NB4 (cell line): ENCODE measurements around the gene CLINT1.

Experiments
- MYC ChIP-seq: IDR thresholded peaks from 2 replicates; pipeline ENCODE4 v1.6.1; 2011; ENCODE audit warnings: low read depth, low read length
- POLR2A ChIP-seq: IDR thresholded peaks from 2 replicates; pipeline ENCODE4 v1.6.1; 2011; ENCODE audit warnings: mild to moderate bottlenecking; ENCODE audit not compliant: insufficient read length; ENCODE audit errors: extremely low read depth
- TF ChIP-seq, protein P1 (sequence below): IDR thresholded peaks from one replicate; pipeline ENCODE4 v1.5.1; 2012; ENCODE audit warnings: low read depth, low read length

DNA sequence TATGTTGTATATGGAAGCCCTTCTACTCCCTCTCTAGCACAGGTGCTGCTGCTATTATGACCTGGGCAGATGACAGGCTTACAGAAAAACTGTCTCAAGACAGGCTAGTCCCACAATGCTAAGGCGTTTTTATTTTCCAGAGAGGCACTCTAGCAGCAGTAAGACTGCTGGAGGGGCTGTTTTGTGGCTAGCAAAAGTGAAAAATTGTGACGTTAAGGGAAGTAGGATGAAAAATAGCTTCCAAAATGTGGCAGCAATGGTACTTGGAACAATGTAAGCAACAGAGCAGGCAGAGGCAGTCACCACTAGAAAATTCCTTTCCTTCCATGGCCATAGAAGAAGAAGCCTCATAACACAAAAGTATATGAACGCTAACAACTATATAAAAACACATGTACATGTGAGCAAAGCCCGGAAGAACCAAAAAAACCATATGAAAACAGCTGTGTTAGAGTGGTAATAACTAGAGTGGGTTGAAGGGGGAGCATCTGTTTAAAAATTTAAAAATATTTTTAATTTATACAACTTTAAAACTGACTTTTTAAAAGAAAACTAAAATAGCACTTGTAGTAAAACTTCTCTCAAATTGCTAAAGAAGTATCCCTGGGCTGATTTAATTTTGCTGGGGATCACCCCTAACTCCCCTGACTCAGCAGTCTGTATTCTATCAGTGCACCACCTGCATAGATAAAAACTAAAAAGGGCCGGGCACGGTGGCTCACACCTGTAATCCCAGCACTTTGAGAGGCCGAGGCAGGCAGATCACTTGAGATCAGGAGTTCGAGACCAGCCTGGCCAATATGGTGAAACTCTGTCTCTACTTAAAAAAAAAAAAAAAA is 30.6 kb downstream of the CLINT1 start:
- TF ChIP-seq, protein P1, sequence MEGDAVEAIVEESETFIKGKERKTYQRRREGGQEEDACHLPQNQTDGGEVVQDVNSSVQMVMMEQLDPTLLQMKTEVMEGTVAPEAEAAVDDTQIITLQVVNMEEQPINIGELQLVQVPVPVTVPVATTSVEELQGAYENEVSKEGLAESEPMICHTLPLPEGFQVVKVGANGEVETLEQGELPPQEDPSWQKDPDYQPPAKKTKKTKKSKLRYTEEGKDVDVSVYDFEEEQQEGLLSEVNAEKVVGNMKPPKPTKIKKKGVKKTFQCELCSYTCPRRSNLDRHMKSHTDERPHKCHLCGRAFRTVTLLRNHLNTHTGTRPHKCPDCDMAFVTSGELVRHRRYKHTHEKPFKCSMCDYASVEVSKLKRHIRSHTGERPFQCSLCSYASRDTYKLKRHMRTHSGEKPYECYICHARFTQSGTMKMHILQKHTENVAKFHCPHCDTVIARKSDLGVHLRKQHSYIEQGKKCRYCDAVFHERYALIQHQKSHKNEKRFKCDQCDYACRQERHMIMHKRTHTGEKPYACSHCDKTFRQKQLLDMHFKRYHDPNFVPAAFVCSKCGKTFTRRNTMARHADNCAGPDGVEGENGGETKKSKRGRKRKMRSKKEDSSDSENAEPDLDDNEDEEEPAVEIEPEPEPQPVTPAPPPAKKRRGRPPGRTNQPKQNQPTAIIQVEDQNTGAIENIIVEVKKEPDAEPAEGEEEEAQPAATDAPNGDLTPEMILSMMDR = no peak
- TF ChIP-seq MYC (no peak), POLR2A (no peak)
